Fibroblast of skin of left biceps (primary cell): ENCODE measurements around the gene POMC.
A peak's percentile ranks its signal among the peaks of the same experiment; 100 is the strongest.
"Not testable (repeated sequence)": the region's sequence is repeated elsewhere in the genome, so short reads cannot be mapped to it uniquely, and the experiment has no call there.

Experiments
- DNase-seq, 2 experiments: peaks; one replicate each; pipeline ENCODE4 v3.0.0-alpha.2; 2013; ENCODE audit warnings: low read depth in 2 of 2

The POMC gene

GRCh38 chr2:25168256-25169072, at the start of gene POMC:
Gene POMC, minus strand, starts transcription at chr2:25168580. Its CDS starts 3,808 bp downstream, at chr2:25164772.
- no peak for DNase-seq

DNA sequence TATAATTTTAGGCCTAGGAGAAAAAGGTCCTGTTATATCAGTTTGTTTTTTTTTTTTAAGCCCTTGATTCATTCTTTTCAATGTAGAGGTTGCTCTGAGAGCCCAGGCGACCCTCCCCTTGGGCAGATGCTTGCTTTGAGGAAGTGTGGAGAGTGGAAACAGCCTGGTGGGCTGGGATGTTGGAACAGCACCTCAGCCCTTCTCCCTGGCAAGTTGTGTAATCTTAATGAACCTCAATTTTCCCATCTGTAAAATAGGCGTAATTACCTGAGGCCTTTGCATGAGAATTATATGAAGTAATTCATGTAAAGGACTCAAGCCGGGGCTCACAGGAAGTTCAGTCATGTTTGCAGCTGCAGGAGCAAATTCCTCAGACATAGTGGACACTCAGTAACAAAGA, 49.7 kb upstream of the POMC start:
- no peak for DNase-seq

DNA sequence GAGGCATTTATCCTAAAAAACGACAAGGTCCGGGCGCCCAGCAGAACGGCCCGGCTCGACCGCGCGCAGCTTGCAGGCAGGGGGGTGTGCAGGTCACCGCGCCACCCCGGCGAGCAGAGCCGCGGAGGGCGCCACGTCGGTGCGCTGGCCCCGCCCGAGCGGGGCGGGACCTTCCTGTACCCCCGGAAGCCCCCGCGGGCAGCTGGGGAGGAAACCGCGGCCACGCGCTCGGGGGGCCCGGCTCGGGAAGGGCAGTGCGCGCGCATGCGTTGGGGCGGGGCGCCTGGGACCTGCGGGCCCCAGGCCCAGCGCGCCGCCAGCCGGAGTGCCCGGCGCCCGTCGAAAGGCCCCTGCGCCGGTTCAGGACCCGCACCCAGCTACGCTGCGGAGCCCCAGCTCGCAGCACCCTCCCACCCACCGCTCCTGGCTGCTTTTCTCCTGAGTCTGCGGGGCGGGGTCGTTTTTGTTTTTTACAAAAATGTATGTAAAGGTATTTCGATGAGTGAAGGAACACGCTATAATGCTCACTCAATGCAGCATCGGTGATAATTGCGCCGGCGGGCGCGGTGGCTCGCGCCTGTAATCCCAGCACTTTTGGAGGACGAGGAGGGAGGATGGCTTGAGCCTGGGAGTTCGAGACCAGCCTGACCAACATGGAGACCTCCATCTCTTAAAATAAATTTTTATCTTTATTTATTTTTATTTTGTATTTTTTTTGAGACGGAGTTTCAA, 47.7 kb upstream of the POMC start:
- peak; percentile 61 to 65 for DNase-seq

DNA sequence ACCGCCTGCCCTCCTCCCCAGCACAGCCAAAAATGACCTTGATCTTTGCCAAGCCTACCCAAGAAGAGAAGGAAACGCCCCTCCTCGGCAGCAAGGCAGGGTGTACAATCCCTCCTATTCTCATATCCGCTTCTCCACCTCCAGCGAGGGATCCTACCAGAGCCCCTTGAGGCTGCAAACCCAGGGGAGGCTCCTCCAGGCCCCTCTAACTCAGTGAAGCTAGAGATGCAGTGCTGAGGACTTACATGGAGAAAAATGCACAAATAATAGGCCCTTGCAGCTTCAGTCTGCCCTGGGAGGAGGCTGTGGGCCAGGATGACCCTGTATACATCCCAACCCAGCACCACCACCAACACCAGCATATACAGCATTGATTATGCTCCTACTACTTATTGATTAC, 46.9 kb upstream of the POMC start:
- no peak for DNase-seq

- no peak for DNase-seq
Measured at GRCh38 chr2:25213229-25213628, 44.8 kb upstream of the POMC start.

GRCh38 chr2:25210923-25211322, 42.5 kb upstream of the POMC start:
- not testable (repeated sequence) for DNase-seq

DNA sequence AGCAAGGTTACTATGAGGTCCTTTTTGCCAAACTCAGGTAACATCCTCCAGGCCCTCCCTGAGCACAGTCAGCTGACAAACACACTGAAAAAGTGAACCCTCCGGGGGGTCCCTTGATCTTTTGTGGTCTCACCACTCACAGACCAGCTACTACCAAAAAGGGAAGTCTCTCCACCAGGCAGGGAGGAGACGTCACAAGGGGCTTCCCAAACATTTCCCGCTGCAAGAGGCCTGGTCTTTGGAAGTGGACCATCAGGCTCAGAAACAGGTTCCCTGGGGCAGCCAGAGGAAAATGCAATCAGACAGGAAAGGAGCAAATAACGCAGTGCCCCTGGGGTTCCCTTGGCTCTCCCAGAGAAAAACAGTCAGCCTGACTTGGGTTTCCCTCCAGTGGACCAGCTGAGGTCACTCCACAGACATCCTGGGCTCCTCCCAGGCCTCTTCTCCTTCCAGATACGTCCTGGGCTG, 38.7 kb upstream of the POMC start:
- DNase-seq = no peak

DNA sequence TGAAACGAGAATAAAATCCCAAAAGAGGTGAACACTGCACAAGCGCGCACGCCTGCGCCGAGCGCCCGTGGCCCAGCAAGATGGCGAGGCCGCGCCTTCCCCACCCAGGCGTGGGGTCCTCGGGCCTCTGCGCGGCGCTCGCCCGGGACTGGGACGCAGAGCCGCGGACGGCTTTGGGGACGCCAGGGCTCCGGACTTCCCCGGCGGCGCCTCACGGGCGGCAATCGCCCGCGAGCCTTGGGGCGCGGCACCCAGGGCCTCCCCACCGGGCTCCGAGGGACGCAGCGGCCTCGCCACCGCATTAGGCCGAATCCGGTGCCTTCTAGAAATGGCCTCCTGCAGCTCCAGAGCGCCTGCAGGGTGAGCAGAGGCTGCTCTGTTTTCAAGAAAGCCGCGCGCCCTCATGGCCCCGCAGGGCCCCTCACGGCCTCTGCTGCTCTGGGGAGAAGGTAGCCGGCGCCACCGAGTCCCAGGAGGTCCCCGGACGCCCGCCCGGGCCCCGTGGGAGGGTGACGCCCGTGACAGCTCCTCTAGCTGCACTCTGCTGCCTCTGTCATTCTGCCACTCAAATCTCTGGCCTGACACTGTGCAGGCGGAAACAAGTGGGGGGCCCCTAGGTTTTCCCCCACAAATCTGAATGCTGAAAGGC, 35.9 kb upstream of the POMC start:
- DNase-seq = no peak

DNA sequence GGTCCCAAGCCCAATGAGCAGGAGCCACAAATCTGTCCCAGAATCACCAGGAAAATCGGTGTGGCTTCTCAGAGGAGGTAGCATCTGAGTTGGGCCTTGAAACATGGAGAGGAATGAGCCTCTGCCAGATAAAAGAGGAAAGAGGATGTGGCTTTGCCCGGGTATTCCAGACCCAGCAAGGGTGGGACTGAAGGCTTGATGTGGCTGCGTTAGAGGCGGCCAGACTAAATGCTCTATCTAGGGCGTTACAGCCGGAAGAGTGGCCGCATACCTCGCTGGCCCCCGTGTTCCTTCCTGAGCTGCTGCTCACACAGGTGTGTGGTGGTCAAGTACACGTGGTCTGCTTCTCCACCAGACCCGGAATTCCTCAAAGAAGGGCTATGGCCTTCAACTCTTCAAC, 33.9 kb upstream of the POMC start:
- DNase-seq = no peak

- DNase-seq = no peak
Measured at GRCh38 chr2:25201794-25202193, 33.4 kb upstream of the POMC start.

DNA sequence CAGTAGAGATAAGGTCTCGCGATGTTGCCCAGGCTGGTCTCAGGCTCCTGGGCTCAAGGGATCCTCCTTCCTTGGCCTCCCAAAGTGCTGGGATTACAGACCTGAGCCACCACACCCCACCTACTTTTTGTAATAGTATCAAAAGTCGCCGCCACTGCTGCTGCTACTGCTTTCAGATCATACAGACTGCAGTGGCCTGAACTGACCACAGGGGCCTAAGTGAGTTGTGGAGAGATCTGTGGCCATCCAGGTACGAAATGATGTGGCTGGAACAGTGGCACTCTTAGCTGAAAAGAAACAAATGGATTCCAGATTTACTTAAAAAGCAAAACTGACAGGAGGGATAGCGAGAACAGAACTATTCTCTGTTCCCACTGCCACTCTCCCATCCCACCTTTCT, 32.9 kb upstream of the POMC start:
- DNase-seq = no peak

- no peak for DNase-seq
Measured at GRCh38 chr2:25198576-25198975, 30.2 kb upstream of the POMC start.

GRCh38 chr2:25198209-25198525, 29.8 kb upstream of the POMC start:
- no peak for DNase-seq

DNA sequence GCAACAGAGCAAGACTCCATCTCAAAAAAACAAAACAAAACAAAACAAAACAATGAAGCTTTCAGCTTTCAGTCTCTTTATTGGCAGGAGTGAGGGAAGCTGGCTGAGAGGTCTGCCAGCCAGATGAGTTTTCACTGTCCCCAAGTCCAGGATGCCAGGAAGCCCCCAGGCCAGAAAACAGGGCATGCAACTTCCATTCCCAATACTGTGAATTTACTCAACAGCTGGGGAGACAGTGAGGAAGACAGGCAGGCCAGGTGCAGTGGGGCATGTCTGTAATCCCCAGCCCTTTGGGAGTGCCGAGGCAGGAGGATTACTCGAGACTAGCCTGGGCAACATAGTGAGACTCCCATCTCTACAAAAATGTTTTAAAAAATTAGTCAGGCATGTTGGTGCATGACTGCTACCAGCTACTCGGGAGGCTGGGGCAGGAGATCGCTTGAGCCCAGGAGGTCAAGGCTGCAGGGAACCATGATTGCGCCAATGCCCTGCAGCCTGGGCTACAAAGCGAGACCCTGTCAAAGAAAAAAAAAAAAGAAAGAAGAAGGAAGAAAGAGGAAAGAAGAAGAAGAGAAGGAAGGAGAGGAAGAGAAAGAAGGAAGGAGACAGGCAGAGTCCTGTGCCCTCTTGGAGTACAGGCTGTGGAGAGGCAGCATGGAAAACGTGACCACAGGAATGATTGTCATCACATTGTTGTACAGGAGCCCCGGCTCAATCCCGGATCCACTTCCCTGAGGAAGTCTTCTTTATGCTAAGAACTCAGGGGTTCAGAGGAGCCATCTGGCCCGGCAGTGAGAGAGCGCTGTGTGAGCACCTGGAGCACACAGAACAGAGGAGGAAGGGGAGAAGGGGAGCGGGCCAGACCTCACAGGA, 29.2 kb upstream of the POMC start:
- no peak for DNase-seq

DNA sequence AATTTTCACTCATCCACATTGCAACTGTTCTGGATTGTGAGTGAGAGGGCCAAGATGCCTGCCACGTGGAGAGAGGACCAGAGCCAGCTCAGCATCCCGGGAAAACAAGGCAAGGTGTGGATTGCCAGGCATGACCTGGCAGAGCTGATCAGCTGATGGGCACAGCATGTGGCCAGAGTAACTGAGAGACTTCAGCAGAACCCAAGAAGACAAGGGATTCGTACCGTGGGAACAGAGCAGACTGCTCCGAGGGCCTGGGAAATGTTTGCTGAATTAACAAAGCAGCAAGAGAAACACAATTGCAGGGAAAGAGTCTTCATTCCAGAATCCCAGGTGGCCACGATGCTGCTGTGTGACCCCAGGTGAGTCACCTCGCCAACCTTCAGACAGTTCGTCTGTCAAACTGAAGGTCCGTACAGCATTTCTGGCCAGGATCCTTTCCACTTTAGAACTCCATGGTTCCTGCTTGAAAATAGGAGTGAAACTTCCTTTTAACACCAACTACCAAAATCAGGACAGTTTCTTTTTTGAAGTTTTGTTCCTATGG, 26.3 kb upstream of the POMC start:
- DNase-seq = no peak

DNA sequence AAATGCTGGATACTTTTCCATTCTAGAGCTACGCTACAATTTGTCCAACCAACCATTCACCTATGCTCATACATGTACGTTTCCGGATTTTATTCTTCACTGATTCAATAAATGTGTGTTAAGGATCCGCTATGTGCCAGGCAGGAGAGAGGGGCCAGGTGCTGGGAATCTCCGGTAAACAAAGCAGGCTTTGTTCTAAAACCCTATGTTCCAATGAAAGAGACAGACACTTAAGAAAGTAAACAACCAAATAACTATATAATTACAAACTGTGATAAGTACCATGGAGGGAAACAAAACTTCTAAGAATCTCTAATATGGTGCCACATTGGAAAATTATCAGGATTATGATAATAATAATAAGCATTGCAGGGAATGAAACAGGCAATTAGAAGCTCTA, 22.2 kb upstream of the POMC start:
- DNase-seq = no peak

GRCh38 chr2:25188405-25188804, 20.0 kb upstream of the POMC start:
- no peak for DNase-seq

DNA sequence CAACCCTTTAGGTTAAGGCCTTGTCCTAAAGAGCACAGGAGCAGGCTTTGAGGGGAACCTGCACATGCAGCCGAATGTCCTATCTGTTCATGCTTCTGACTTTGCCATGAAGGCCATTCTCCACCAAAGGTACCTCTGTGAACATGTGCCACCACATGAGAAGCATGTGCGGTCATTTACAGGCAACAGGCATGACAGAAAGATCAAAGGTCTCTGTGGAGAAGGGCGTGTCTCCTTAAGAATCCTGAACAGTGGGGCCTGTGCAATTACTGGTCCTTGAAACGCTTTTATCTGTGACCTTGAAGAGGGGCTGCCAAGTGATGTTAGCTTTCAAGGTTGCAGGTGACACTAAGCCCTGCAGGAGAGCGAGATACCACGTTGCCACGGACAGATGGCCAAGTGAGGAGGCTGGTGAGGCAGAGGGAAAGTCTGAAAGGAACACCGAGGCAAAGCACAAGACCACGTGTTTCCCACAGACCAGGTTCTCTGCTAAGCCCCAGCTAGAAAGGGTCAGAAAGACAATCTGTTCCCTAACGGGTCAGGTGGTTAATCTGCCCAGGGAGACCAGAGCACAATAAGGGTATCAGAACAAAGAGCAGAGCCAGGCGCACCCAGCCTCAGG, 19.5 kb upstream of the POMC start:
- no peak for DNase-seq

GRCh38 chr2:25184254-25184653, 15.9 kb upstream of the POMC start:
- no peak for DNase-seq

DNA sequence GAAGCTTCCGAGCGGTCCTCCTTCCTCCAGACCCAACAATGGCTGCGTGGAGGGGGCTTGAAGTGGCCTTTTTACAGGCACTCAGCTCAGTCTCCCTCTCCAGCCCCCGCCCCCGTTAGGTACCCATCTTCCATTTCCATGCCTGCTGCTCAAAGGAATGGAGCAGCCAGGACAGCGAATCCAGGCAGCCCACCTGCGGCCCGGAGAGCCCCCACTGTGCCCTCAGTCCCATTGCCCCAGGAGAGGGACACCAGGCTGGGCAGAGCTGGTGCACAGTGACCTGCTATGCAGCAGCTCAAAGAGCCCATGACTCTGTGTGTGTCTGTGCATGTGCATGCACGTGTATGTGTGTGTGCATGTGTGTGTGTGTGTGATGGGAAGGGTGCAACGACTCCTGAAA, 10.6 kb upstream of the POMC start:
- no peak for DNase-seq

DNA sequence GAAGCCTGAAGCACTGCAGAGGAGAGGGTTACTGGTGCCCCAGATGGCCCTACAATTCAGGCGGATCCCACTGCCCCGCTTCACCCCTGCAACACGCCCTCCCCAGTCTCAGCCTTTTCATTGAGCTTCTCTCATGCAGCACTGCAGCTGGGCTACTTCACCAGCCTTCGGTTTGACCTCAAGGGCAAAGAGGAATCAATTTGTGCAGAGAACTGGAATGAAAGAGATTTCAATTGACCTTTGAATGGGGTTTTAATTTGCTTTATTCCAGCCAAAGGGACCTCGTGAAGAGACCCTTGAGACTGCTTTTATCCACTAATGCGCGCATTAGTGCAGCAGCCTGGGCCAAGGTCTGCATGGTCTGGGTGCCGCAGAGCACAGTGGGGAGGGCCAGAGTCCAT, 8.8 kb upstream of the POMC start:
- no peak for DNase-seq
